C4-2B (cell line): Measurements from ENCODE around the gene NDFIP2.
"Not testable (repeated sequence)": the region's sequence is repeated elsewhere in the genome, so short reads cannot be mapped to it uniquely, and the experiment has no call there.

Experiments
- ZFX ChIP-seq: fragments of 450-650 bp; IDR thresholded peaks from 2 replicates; pipeline ENCODE4 v1.6.1; 2017
- TF ChIP-seq, protein P1 (sequence below): fragments of 450-650 bp; conservative IDR thresholded peaks from 2 replicates; pipeline ENCODE4 v1.5.1; 2017; ENCODE audit warnings: mild to moderate bottlenecking

GRCh38 chr13:79600146-79600545 is 119.2 kb downstream of the NDFIP2 start:
- not testable (repeated sequence) for TF ChIP-seq ZFX
- TF ChIP-seq, protein P1, sequence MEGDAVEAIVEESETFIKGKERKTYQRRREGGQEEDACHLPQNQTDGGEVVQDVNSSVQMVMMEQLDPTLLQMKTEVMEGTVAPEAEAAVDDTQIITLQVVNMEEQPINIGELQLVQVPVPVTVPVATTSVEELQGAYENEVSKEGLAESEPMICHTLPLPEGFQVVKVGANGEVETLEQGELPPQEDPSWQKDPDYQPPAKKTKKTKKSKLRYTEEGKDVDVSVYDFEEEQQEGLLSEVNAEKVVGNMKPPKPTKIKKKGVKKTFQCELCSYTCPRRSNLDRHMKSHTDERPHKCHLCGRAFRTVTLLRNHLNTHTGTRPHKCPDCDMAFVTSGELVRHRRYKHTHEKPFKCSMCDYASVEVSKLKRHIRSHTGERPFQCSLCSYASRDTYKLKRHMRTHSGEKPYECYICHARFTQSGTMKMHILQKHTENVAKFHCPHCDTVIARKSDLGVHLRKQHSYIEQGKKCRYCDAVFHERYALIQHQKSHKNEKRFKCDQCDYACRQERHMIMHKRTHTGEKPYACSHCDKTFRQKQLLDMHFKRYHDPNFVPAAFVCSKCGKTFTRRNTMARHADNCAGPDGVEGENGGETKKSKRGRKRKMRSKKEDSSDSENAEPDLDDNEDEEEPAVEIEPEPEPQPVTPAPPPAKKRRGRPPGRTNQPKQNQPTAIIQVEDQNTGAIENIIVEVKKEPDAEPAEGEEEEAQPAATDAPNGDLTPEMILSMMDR: not testable (repeated sequence)
